Activated CD4-positive, alpha-beta T cell treated with anti-CD3 and anti-CD28 coated beads, Interleukin-2, amount 10 ng/mL, durations not matched to agents 7 days and 5 days (primary cell): ENCODE data around the gene NELFCD. TPM values are rescaled to one million over a fixed set of nuclear protein-coding genes. Genes with fewer than 3 reads are reported as not detected.
"Not testable (repeated sequence)": the region's sequence is repeated elsewhere in the genome, so short reads cannot be mapped to it uniquely, and the experiment has no call there.

ENCODE experiments used
- CTCF ChIA-PET: fragments of 350-600 bp; sonication (Branson Sonifier 250); formaldehyde crosslinking; loops from one replicate; lab custom pipeline; 2021; ENCODE audit warnings: antibody characterized with exemption; lab: Charles Lee
- POLR2A ChIA-PET: fragments of 350-600 bp; sonication (Branson Sonifier 250); formaldehyde crosslinking; loops from one replicate; lab custom pipeline; 2021; ENCODE audit warnings: antibody characterized with exemption; lab: Charles Lee
- DNase-seq: peaks from one replicate; pipeline ENCODE4 v3.0.0-alpha.2; 2020
- H3K27ac Mint-ChIP-seq: one replicate; pipeline ENCODE4 v1.8.0; 2021; ENCODE audit warnings: mild to moderate bottlenecking, moderate library complexity, mixed read lengths
- H3K27me3 Mint-ChIP-seq: one replicate; pipeline ENCODE4 v1.8.0; 2021; ENCODE audit warnings: mixed read lengths
- H3K36me3 Mint-ChIP-seq: one replicate; pipeline ENCODE4 v1.8.0; 2021; ENCODE audit warnings: low read depth, mixed read lengths
- H3K4me1 Mint-ChIP-seq: one replicate; pipeline ENCODE4 v1.8.0; 2021; ENCODE audit warnings: mixed read lengths
- H3K4me3 Mint-ChIP-seq: one replicate; pipeline ENCODE4 v1.8.0; 2021; ENCODE audit warnings: mild to moderate bottlenecking, moderate library complexity, mixed read lengths
- H3K9me3 Mint-ChIP-seq: one replicate; pipeline ENCODE4 v1.8.0; 2021; ENCODE audit warnings: mixed read lengths
- total RNA-seq, 2 experiments: library from RNA; stranded (reverse); gene quantifications; one replicate each; pipeline ENCODE4 v1.2.3, GENCODE V29; 2021

Gene NELFCD
- total RNA-seq, result 10 to 100 TPM; 90.1 to 98.2 TPM

- CTCF ChIA-PET, result interaction anchor here (0.8 kb wide), 1 partner anchor 51 kb away, joined by 3 read pairs; the partner anchor contains the start of gene ATP5F1E
- peaks cover 35% of the 10 kb centered on the region for H3K4me1 Mint-ChIP-seq
- H3K27ac Mint-ChIP-seq, result peak within 1 kb of the TSS; percentile 91
- peaks cover 2% of the 10 kb centered on the region for H3K9me3 Mint-ChIP-seq
- H3K4me3 Mint-ChIP-seq, result peak within 1 kb of the TSS; percentile 94
- H3K36me3 Mint-ChIP-seq, result peaks cover 17% of the 10 kb centered on the region
- POLR2A ChIA-PET, result interaction anchor here (0.6 kb wide), 1 partner anchor 423 kb away, joined by 4 read pairs; no protein-coding TSS in a partner anchor
- peak; percentile 88 for DNase-seq
- H3K27me3 Mint-ChIP-seq, result peaks cover 5% of the 10 kb centered on the region
These were observed at the start of gene NELFCD for GRCh38 chr20:58980711-58981627. NELFCD (plus strand) TSS chr20:58981256; CDS start chr20:58981310, 54 bp downstream.

GRCh38 chr20:58932170-58932569 is 48.9 kb upstream of the NELFCD start:
- CTCF ChIA-PET, result no interaction called here
- H3K9me3 Mint-ChIP-seq, result no peaks in the 10 kb centered on the region
- peaks cover 25% of the 10 kb centered on the region for H3K27me3 Mint-ChIP-seq
- H3K27ac Mint-ChIP-seq, result no peak overlapping the region
- no peaks in the 10 kb centered on the region for H3K36me3 Mint-ChIP-seq
- H3K4me1 Mint-ChIP-seq, result no peaks in the 10 kb centered on the region
- no peak overlapping the region for H3K4me3 Mint-ChIP-seq
- POLR2A ChIA-PET, result no interaction called here
- DNase-seq, result no peak

GRCh38 chr20:58938078-58938477 is 43.0 kb upstream of the NELFCD start:
- ChIA-PET CTCF (interaction anchor here (0.8 kb wide), 1 partner anchor 13 kb away, joined by 3 read pairs; no protein-coding TSS in a partner anchor), POLR2A (interaction anchor here (0.6 kb wide), 1 partner anchor 37 kb away, joined by 4 read pairs; no protein-coding TSS in a partner anchor)
- H3K27me3 Mint-ChIP-seq, result peaks cover 51% of the 10 kb centered on the region

DNA sequence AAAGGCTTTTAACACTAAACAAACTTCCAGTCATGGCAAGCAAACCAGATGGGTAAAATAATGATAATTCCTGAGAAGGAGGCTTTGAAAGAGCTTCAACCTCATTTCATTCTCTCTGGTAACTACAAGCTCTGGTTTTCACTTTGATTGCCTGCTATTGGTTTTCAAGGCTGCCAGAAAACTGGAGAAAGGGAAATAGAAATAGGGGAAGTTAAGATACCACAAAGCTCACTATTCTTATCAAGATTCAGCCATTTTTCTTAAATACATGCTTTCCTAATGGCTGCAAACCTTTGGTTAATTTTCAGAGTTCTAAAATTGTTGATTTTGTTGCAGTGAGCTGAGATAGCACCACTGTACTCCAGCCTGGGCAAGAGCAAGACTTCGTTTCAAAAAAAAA is 42.5 kb upstream of the NELFCD start:
- Mint-ChIP-seq H3K27ac (no peak overlapping the region), H3K4me3 (no peak overlapping the region), H3K27me3 (peaks cover 52% of the 10 kb centered on the region), H3K36me3 (no peaks in the 10 kb centered on the region), H3K4me1 (no peaks in the 10 kb centered on the region), H3K9me3 (no peaks in the 10 kb centered on the region)
- POLR2A ChIA-PET, result interaction anchor here (0.5 to 0.6 kb wide), 2 partner anchors 36 to 237 kb away, joined by 3 to 4 read pairs; no protein-coding TSS in a partner anchor
- CTCF ChIA-PET, result interaction anchor here (0.8 to 1.1 kb wide), 2 partner anchors 13 to 469 kb away, joined by 3 read pairs; no protein-coding TSS in a partner anchor
- DNase-seq, result no peak

More at GRCh38 chr20:58938078-58938477, 43.0 kb upstream of the NELFCD start:
- Mint-ChIP-seq H3K4me3 (no peak overlapping the region), H3K4me1 (no peaks in the 10 kb centered on the region), H3K27ac (no peak overlapping the region), H3K9me3 (no peaks in the 10 kb centered on the region), H3K36me3 (no peaks in the 10 kb centered on the region)
- no peak for DNase-seq

- Mint-ChIP-seq H3K27ac (no peak overlapping the region), H3K27me3 (peaks cover 34% of the 10 kb centered on the region), H3K9me3 (no peaks in the 10 kb centered on the region), H3K4me3 (no peak overlapping the region), H3K36me3 (no peaks in the 10 kb centered on the region), H3K4me1 (no peaks in the 10 kb centered on the region)
- ChIA-PET CTCF (no interaction called here), POLR2A (no interaction called here)
- no peak for DNase-seq
These were observed 39.6 kb upstream of the NELFCD start for GRCh38 chr20:58941471-58941870.

DNA sequence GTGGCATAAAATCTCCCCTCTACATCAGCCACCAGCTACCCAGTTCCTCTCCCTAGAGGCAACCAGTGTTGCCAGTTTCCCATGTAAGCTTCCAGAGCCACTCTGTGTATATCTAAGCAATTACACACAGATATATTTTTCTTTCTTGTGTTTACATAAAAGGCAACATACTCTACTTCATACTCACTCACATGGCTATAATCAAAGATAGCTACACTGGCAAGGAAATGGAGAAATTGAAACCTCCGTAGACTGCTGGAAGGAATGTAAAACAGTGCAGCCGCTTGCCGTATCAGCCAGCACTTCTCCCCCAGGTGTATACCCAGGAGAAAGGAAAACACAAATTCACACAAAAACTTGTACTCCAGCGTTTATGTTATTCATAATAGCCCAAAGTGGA is 38.5 kb upstream of the NELFCD start:
- H3K27me3 Mint-ChIP-seq, result peaks cover 28% of the 10 kb centered on the region
- no peaks in the 10 kb centered on the region for H3K9me3 Mint-ChIP-seq
- H3K36me3 Mint-ChIP-seq, result no peaks in the 10 kb centered on the region
- no peak for DNase-seq
- POLR2A ChIA-PET, result no interaction called here
- H3K4me1 Mint-ChIP-seq, result no peaks in the 10 kb centered on the region
- no peak overlapping the region for H3K4me3 Mint-ChIP-seq
- H3K27ac Mint-ChIP-seq, result no peak overlapping the region
- CTCF ChIA-PET, result no interaction called here

- POLR2A ChIA-PET, result no interaction called here
- CTCF ChIA-PET, result interaction anchor here (0.9 kb wide), 1 partner anchor 19 kb away, joined by 3 read pairs; no protein-coding TSS in a partner anchor
- no peaks in the 10 kb centered on the region for H3K4me1 Mint-ChIP-seq
- DNase-seq, result no peak
- H3K36me3 Mint-ChIP-seq, result no peaks in the 10 kb centered on the region
- H3K4me3 Mint-ChIP-seq, result no peak overlapping the region
- H3K9me3 Mint-ChIP-seq, result no peaks in the 10 kb centered on the region
- H3K27me3 Mint-ChIP-seq, result peaks cover 14% of the 10 kb centered on the region
- no peak overlapping the region for H3K27ac Mint-ChIP-seq
These were observed 36.4 kb upstream of the NELFCD start for GRCh38 chr20:58944610-58945009.

- H3K4me1 Mint-ChIP-seq, result no peaks in the 10 kb centered on the region
- POLR2A ChIA-PET, result no interaction called here
These were observed 35.0 kb upstream of the NELFCD start for GRCh38 chr20:58945965-58946631.

GRCh38 chr20:58947797-58948388 is 33.2 kb upstream of the NELFCD start:
- DNase-seq, H3K9me3 Mint-ChIP-seq, CTCF ChIA-PET, H3K36me3 Mint-ChIP-seq, H3K4me3 Mint-ChIP-seq, POLR2A ChIA-PET, H3K4me1 Mint-ChIP-seq, H3K27ac Mint-ChIP-seq: not testable (repeated sequence)
- H3K27me3 Mint-ChIP-seq, result peaks cover 11% of the 10 kb centered on the region

More at GRCh38 chr20:58945965-58946631, 35.0 kb upstream of the NELFCD start:
- CTCF ChIA-PET, result no interaction called here
- Mint-ChIP-seq H3K27ac (no peak overlapping the region), H3K36me3 (no peaks in the 10 kb centered on the region), H3K27me3 (peaks cover 12% of the 10 kb centered on the region), H3K4me3 (no peak overlapping the region), H3K9me3 (no peaks in the 10 kb centered on the region)
- DNase-seq, result no peak

GRCh38 chr20:58950603-58951002 is 30.5 kb upstream of the NELFCD start:
- ChIA-PET CTCF (no interaction called here), POLR2A (no interaction called here)
- DNase-seq, result no peak
- Mint-ChIP-seq H3K36me3 (no peaks in the 10 kb centered on the region), H3K9me3 (peaks cover 2% of the 10 kb centered on the region), H3K4me3 (no peak overlapping the region), H3K27me3 (peaks cover 16% of the 10 kb centered on the region), H3K27ac (no peak overlapping the region), H3K4me1 (no peaks in the 10 kb centered on the region)

DNA sequence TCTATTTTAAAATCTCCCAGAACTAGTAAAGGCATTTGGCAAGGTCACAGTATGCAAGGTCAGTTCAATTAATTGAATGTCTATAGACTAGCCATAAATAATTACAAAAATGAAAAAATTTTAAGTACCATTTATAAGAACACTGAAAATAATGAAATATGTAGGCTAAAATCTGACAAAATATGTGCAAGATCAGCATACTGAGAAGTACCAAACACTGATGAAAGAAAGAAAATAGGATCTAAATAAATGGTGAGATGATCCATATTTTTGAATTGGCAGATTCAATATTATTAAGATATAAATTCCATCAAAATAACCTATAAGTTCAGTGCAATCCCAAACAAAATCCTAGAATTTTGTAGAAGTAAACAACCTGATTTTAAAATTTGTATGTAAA is 28.0 kb upstream of the NELFCD start:
- no peak for DNase-seq
- Mint-ChIP-seq H3K36me3 (no peaks in the 10 kb centered on the region), H3K4me3 (no peak overlapping the region), H3K9me3 (peaks cover 2% of the 10 kb centered on the region), H3K4me1 (no peaks in the 10 kb centered on the region), H3K27me3 (peaks cover 16% of the 10 kb centered on the region), H3K27ac (no peak overlapping the region)
- POLR2A ChIA-PET, result no interaction called here
- CTCF ChIA-PET, result no interaction called here

DNA sequence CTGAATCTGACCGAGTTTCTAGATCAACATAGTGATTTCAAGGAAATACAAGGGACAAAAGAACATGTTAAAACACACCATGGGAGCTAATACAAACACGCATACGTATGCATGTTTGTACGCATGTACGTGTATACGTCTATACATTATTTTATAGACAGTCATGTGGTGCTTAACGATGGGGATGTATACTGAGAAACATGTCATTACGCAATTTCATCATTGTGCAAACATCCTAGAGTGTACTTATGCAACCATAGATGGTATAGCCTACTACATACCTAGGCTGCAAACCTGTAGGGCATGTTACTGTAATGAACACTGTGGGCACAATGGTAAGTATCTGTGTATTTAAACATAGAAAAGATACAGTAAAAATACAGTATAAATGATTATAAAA is 25.0 kb upstream of the NELFCD start:
- CTCF ChIA-PET, result interaction anchor here (0.7 kb wide), 1 partner anchor 11 kb away, joined by 3 read pairs; no protein-coding TSS in a partner anchor
- Mint-ChIP-seq H3K4me1 (no peaks in the 10 kb centered on the region), H3K9me3 (peaks cover 2% of the 10 kb centered on the region), H3K4me3 (no peak overlapping the region), H3K27ac (no peak overlapping the region), H3K27me3 (peaks cover 20% of the 10 kb centered on the region), H3K36me3 (no peaks in the 10 kb centered on the region)
- no peak for DNase-seq
- POLR2A ChIA-PET, result no interaction called here
